PC-3 (cell line): ENCODE measurements around the gene CHRNB1. TPM values are rescaled to one million over a fixed set of nuclear protein-coding genes. Genes with fewer than 3 reads are reported as not detected.

Experiments used
- ATAC-seq: fragments of 200-7000 bp; cut with Tn5 transposase; 2 replicates; pipeline ENCODE4 v1.9.1; 2020; ENCODE audit warnings: mild to moderate bottlenecking, moderate library complexity
- BruUV-seq: library from RNA; stranded (reverse); fragments of 400-500 nt; replicated peaks from 2 replicates; lab custom pipeline; 2021; lab: Mats Ljungman, UMichigan
- CTCF ChIA-PET: fragments of 300-600 bp; sonication (Branson Sonifier 250); formaldehyde crosslinking; loops from one replicate; lab custom pipeline; 2022; ENCODE audit warnings: antibody characterized with exemption; lab: Charles Lee
- POLR2A ChIA-PET: fragments of 300-600 bp; sonication (Branson Sonifier 250); formaldehyde crosslinking; loops from one replicate; lab custom pipeline; 2022; ENCODE audit warnings: antibody characterized with exemption; ENCODE audit not compliant: unreplicated experiment; lab: Charles Lee
- DNase-seq: peaks from one replicate; pipeline ENCODE4 v3.0.0-alpha.2; 2015
- H2AFZ ChIP-seq: fragments of 300-600 bp; sonication (generic); 2 replicates; pipeline ENCODE4 v1.6.0; 2016; ENCODE audit warnings: antibody characterized with exemption, low read length
- H3F3A ChIP-seq: fragments of 300-600 bp; sonication (generic); one replicate; pipeline ENCODE4 v1.6.0; 2017; ENCODE audit warnings: antibody characterized with exemption, low read length, control low read depth, mild to moderate bottlenecking; ENCODE audit not compliant: unreplicated experiment
- H3K27ac ChIP-seq: fragments of 300-600 bp; sonication (generic); 2 replicates; pipeline ENCODE4 v1.5.1; 2016; ENCODE audit warnings: mild to moderate bottlenecking, low read length
- H3K27me3 ChIP-seq: fragments of 300-600 bp; sonication (generic); 2 replicates; pipeline ENCODE4 v1.6.1; 2016; ENCODE audit warnings: low read length, mixed read lengths
- H3K36me3 ChIP-seq: fragments of 300-600 bp; sonication (generic); 2 replicates; pipeline ENCODE4 v1.6.1; 2016; ENCODE audit warnings: low read depth, mixed run types, low read length, mixed read lengths
- H3K4me1 ChIP-seq: fragments of 300-600 bp; sonication (generic); 2 replicates; pipeline ENCODE4 v1.5.1; 2016; ENCODE audit warnings: low read length; ENCODE audit not compliant: insufficient read depth
- H3K4me2 ChIP-seq: fragments of 300-600 bp; sonication (generic); 2 replicates; pipeline ENCODE4 v1.6.0; 2016; ENCODE audit warnings: low read length
- H3K4me3 ChIP-seq: fragments of 300-600 bp; sonication (generic); 2 replicates; pipeline ENCODE4 v1.5.1; 2016; ENCODE audit warnings: mild to moderate bottlenecking, low read length, mixed read lengths
- H3K79me2 ChIP-seq: fragments of 300-600 bp; sonication (generic); 2 replicates; pipeline ENCODE4 v1.6.1; 2017; ENCODE audit warnings: low read length, mixed read lengths
- H3K9ac ChIP-seq: fragments of 300-600 bp; sonication (generic); 2 replicates; pipeline ENCODE4 v1.6.0; 2016; ENCODE audit warnings: mild to moderate bottlenecking, low read length
- H3K9me2 ChIP-seq: fragments of 300-600 bp; sonication (generic); replicated peaks from 2 replicates; pipeline ENCODE4 v1.6.1; 2016; ENCODE audit warnings: mixed run types, low read length, mixed read lengths
- H3K9me3 ChIP-seq: fragments of 300-600 bp; sonication (generic); 2 replicates; pipeline ENCODE4 v1.6.1; 2016; ENCODE audit warnings: low read length, mixed read lengths
- H4K20me1 ChIP-seq: fragments of 300-600 bp; sonication (generic); 2 replicates; pipeline ENCODE4 v1.6.1; 2016; ENCODE audit warnings: low read length, mixed read lengths
- EZH2 ChIP-seq: fragments of 300-600 bp; sonication (generic); IDR thresholded peaks from one replicate; pipeline ENCODE4 v1.6.1; 2017; ENCODE audit warnings: antibody characterized with exemption, mild to moderate bottlenecking, low read length; ENCODE audit not compliant: unreplicated experiment
- EZH2phosphoT487 ChIP-seq: fragments of 300-600 bp; sonication (generic); IDR thresholded peaks from 2 replicates; pipeline ENCODE4 v1.6.1; 2018; ENCODE audit warnings: mild to moderate bottlenecking, antibody characterized with exemption, low read length, borderline replicate concordance
- intact Hi-C: fragments of 100-400 bp; cut with micrococcal nuclease; formaldehyde crosslinking; loops from 2 replicates; pipeline ENCODE4 v1.9.0; 2023
- total RNA-seq: library from RNA; depleted of rRNA; stranded (reverse); fragments of >200 nt; gene quantifications from 2 replicates; pipeline ENCODE4 v1.2.3, GENCODE V29; 2014
- TF ChIP-seq, protein P1 (sequence below): fragments of 300-600 bp; sonication (generic); conservative IDR thresholded peaks from 2 replicates; pipeline ENCODE4 v1.5.1; 2017; ENCODE audit warnings: antibody characterized with exemption, low read depth, mild to moderate bottlenecking, low read length

Gene CHRNB1
- total RNA-seq, 1 experiment from 2014 or later = 2.1 TPM

DNA sequence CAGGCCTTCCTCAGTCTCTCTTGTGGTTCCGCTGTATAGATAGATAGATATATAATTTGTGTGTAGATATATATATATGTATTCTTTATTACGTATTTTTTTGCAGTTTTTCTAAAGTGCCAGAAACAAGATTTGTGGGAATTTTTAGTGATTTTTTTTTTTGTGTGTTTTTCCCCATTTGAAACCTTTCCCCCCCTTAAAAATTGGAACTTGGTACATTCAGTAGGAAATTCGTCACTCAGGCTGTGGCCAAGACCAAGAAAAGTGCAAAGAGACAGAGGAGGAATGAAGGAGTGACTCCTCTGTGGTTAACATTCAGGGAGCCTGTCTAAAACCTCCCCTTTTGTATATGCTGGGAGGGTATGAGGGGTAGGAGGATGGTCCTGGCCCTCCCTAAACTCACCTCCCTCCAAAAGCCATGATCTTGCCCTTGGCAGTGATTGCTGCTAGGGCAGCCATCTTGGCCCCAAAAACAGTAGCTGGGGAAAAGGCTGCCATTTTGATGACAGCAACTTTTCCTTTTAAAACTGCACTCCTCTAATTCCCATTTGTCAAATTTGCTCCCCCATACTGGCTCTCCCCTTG, 15.2 kb downstream of the CHRNB1 start:
- no TSS peak for BruUV-seq
- no peaks in the 10 kb centered on the region for H3K9me3 ChIP-seq
- H3K36me3 ChIP-seq = no peaks in the 10 kb centered on the region; the same call in 1 of the 2 replicates
- intact Hi-C loops = no loop called here
- POLR2A ChIA-PET = no interaction called here
- H3K4me2 ChIP-seq = no peak overlapping the region
- DNase-seq (no peak), ATAC-seq (no peak)
- CTCF ChIA-PET = no interaction called here
- H2AFZ ChIP-seq = no peak overlapping the region
- no peaks in the 10 kb centered on the region for H3K9me2 ChIP-seq
- no peak overlapping the region for H3K4me3 ChIP-seq
- no peaks in the 10 kb centered on the region for H3K27me3 ChIP-seq
- H3F3A ChIP-seq = no peaks in the 10 kb centered on the region
- TF ChIP-seq EZH2phosphoT487 (no peak), EZH2 (no peak)
- TF ChIP-seq, protein P1, sequence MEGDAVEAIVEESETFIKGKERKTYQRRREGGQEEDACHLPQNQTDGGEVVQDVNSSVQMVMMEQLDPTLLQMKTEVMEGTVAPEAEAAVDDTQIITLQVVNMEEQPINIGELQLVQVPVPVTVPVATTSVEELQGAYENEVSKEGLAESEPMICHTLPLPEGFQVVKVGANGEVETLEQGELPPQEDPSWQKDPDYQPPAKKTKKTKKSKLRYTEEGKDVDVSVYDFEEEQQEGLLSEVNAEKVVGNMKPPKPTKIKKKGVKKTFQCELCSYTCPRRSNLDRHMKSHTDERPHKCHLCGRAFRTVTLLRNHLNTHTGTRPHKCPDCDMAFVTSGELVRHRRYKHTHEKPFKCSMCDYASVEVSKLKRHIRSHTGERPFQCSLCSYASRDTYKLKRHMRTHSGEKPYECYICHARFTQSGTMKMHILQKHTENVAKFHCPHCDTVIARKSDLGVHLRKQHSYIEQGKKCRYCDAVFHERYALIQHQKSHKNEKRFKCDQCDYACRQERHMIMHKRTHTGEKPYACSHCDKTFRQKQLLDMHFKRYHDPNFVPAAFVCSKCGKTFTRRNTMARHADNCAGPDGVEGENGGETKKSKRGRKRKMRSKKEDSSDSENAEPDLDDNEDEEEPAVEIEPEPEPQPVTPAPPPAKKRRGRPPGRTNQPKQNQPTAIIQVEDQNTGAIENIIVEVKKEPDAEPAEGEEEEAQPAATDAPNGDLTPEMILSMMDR = no peak
- H3K27ac ChIP-seq = no peak overlapping the region
- peaks cover 3% of the 10 kb centered on the region; the same call in 1 of the 2 replicates for H3K4me1 ChIP-seq
- no peaks in the 10 kb centered on the region for H4K20me1 ChIP-seq
- H3K79me2 ChIP-seq = no peaks in the 10 kb centered on the region
- H3K9ac ChIP-seq = no peak overlapping the region

DNA sequence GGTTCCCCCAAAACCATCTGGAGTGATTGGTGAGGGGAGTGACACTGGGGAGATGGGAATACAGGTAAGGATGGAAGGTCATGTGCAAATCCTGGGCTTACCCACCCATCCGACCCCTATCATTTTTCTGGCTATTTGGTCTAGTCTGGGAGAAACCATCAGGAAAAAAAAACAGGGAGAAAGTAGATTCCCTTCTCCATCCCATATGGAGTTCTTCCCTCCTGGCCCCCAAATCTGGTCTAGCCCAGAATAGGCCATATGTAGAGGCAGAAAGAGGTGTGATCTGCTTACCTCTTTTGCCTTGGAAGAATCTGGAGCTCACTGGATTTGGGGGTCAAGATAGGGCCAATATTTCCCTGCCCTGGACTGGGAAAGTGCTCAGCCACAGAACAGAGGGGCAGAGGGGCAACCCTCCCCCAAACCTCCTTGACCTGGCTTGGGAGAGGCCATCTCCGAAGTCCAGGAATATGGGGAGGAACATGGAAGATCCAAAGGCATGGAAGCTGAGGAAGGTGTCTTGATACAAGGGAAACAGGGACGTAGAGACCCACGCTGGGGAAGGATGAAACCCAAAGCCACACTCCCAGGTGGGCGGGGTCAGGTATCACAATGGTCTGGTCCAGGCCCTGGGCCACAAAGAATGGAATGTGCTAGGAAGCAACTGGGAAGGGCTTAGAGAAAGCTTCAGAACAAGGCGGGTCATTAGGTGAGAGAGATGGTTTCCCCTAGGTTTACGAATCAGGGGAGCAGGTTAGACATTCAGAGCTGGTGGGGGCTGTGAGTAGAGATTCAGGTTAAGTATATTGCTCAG, 16.2 kb downstream of the CHRNB1 start:
- no peaks in the 10 kb centered on the region; the same call in 1 of the 2 replicates for H3K36me3 ChIP-seq
- no peak for TF ChIP-seq EZH2phosphoT487
- no peak for TF ChIP-seq EZH2
- TF ChIP-seq, protein P1 = no peak
- ChIA-PET POLR2A (no interaction called here), CTCF (no interaction called here)
- intact Hi-C loops = no loop called here
- H3F3A ChIP-seq = no peaks in the 10 kb centered on the region
- no peak for DNase-seq
- H3K27me3 ChIP-seq = no peaks in the 10 kb centered on the region
- H3K4me3 ChIP-seq = no peak overlapping the region
- no peaks in the 10 kb centered on the region for H3K9me3 ChIP-seq
- ATAC-seq = no peak
- no peak overlapping the region for H3K9ac ChIP-seq
- no peaks in the 10 kb centered on the region for H4K20me1 ChIP-seq
- no peak overlapping the region for H2AFZ ChIP-seq
- H3K4me1 ChIP-seq = peaks cover 3% of the 10 kb centered on the region; the same call in 1 of the 2 replicates
- H3K4me2 ChIP-seq = no peak overlapping the region
- H3K9me2 ChIP-seq = no peaks in the 10 kb centered on the region
- TSS peak; percentile 9 for BruUV-seq
- no peaks in the 10 kb centered on the region for H3K79me2 ChIP-seq
- H3K27ac ChIP-seq = no peak overlapping the region
